H1 (cell line): ENCODE data around the gene ERC1. TPM values are rescaled to one million over a fixed set of nuclear protein-coding genes. Genes with fewer than 3 reads are reported as not detected.

ENCODE experiments used
- CTCF ChIA-PET: fragments of 300-600 bp; sonication (Branson Sonifier 250); formaldehyde crosslinking; loops from one replicate; lab custom pipeline; 2021; ENCODE audit not compliant: partially characterized antibody; lab: Charles Lee
- POLR2A ChIA-PET: fragments of 300-600 bp; sonication (Branson Sonifier 250); formaldehyde crosslinking; loops from one replicate; lab custom pipeline; 2021; ENCODE audit warnings: inconsistent platforms; ENCODE audit not compliant: partially characterized antibody; lab: Charles Lee
- DNase-seq, 2 experiments: peaks; one replicate each; pipeline versions ENCODE4 v3.0.0 to v3.0.0-alpha.2; 2010 to 2022; ENCODE audit warnings: low spot score in 2 of 2, low read depth in 1 of 2, mixed read lengths in 1 of 2
- FAIRE-seq: peaks from 2 replicates; lab custom pipeline; 2011; peaks lifted over from hg19 to GRCh38; lab: Jason Lieb, UNC
- H2AFZ ChIP-seq: 2 replicates; pipeline ENCODE4 v1.8.1; 2012; ENCODE audit warnings: low read length, inconsistent platforms
- H2AK5ac ChIP-seq: 2 replicates; pipeline ENCODE4 v1.6.1; 2013; ENCODE audit warnings: low read depth, low read length
- H2BK120ac ChIP-seq: replicated peaks from 2 replicates; pipeline ENCODE3; 2013; ENCODE audit warnings: low read depth, low read length, inconsistent platforms
- H2BK12ac ChIP-seq: 2 replicates; pipeline ENCODE4 v1.6.1; 2013; ENCODE audit warnings: low read depth, low read length
- H2BK15ac ChIP-seq: 2 replicates; pipeline ENCODE4 v1.6.1; 2013; ENCODE audit warnings: low read length
- H2BK20ac ChIP-seq: 2 replicates; pipeline ENCODE4 v1.6.1; 2013; ENCODE audit warnings: low read length
- H2BK5ac ChIP-seq: 2 replicates; pipeline ENCODE4 v1.6.1; 2013; ENCODE audit warnings: low read depth, low read length
- H3K14ac ChIP-seq: 2 replicates; pipeline ENCODE4 v1.6.1; 2013; ENCODE audit warnings: inconsistent platforms; ENCODE audit not compliant: insufficient read length
- H3K18ac ChIP-seq: 2 replicates; pipeline ENCODE4 v1.6.1; 2013; ENCODE audit warnings: low read length; ENCODE audit errors: extremely low read depth
- H3K23ac ChIP-seq: 2 replicates; pipeline ENCODE4 v1.6.1; 2013; ENCODE audit warnings: inconsistent platforms; ENCODE audit not compliant: insufficient read length
- H3K23me2 ChIP-seq: 2 replicates; pipeline ENCODE4 v1.6.1; 2013; ENCODE audit warnings: low read depth, low read length
- H3K27ac ChIP-seq: 2 replicates; pipeline ENCODE4 v1.6.1; 2011; ENCODE audit warnings: low read depth, low read length, inconsistent platforms
- H3K27me3 ChIP-seq, 4 experiments: replicated peaks in 1 of 4; 1 replicate in 1 of 4; 2 replicates in 3 of 4; pipeline versions ENCODE4 v1.6.1 to v1.8.1; 2011 to 2013; ENCODE audit warnings: low read length in 3 of 4, mild to moderate bottlenecking in 3 of 4, inconsistent platforms in 2 of 4, mixed read lengths in 2 of 4, moderate library complexity in 1 of 4; ENCODE audit not compliant: control insufficient read depth in 3 of 4, insufficient read depth in 3 of 4; ENCODE audit errors: extremely low read depth in 1 of 4
- H3K36me3 ChIP-seq, 4 experiments: 2 replicates each; pipeline versions ENCODE4 v1.6.1 to v1.8.1; 2011 to 2013; ENCODE audit warnings: mild to moderate bottlenecking in 4 of 4, low read length in 3 of 4, moderate library complexity in 2 of 4, control low read depth in 1 of 4, inconsistent platforms in 1 of 4; ENCODE audit not compliant: insufficient read depth in 4 of 4, control insufficient read depth in 2 of 4
- H3K4ac ChIP-seq: replicated peaks from 2 replicates; pipeline ENCODE3; 2013; ENCODE audit warnings: low read length, low read depth, mixed read lengths, inconsistent platforms; ENCODE audit not compliant: insufficient read length
- H3K4me1 ChIP-seq, 4 experiments: replicated peaks in 1 of 4; 1 replicate in 1 of 4; 2 replicates in 3 of 4; pipeline versions ENCODE4 v1.6.1 to v1.8.1; 2011 to 2013; ENCODE audit warnings: low read length in 3 of 4, inconsistent platforms in 2 of 4, mixed read lengths in 1 of 4; ENCODE audit not compliant: insufficient read depth in 4 of 4, control insufficient read depth in 3 of 4
- H3K4me2 ChIP-seq, 2 experiments: 2 replicates each; pipeline versions ENCODE4 v1.6.1 to v1.8.1; 2011 to 2013; ENCODE audit warnings: low read depth in 2 of 2, low read length in 2 of 2, control low read depth in 1 of 2, inconsistent platforms in 1 of 2, mild to moderate bottlenecking in 1 of 2; ENCODE audit not compliant: insufficient read depth in 1 of 2
- H3K4me3 ChIP-seq, 4 experiments: fragments of 200-600, 300-600 bp in 1 of 4; sonication (generic), shearing (Covaris generic), sonication (Bioruptor Twin) in 1 of 4; 2 replicates each; pipeline versions ENCODE4 v1.5.1 to v1.8.1; 2011 to 2016; ENCODE audit warnings: low read length in 4 of 4, low read depth in 3 of 4, control low read depth in 2 of 4, inconsistent platforms in 2 of 4, mild to moderate bottlenecking in 2 of 4, mixed read lengths in 1 of 4, moderate library complexity in 1 of 4; ENCODE audit not compliant: insufficient read depth in 2 of 4; ENCODE audit errors: extremely low read depth in 1 of 4
- H3K56ac ChIP-seq: replicated peaks from 2 replicates; pipeline ENCODE3; 2013; ENCODE audit warnings: low read depth, mild to moderate bottlenecking, mixed read lengths, low read length, inconsistent platforms; ENCODE audit not compliant: insufficient read length
- H3K79me1 ChIP-seq: 2 replicates; pipeline ENCODE4 v1.6.1; 2013; ENCODE audit warnings: low read depth, low read length, control low read depth
- H3K79me2 ChIP-seq, 2 experiments: 2 replicates each; pipeline versions ENCODE4 v1.6.1 to v1.8.1; 2012 to 2013; ENCODE audit warnings: low read length in 2 of 2, mild to moderate bottlenecking in 2 of 2, inconsistent platforms in 1 of 2; ENCODE audit not compliant: insufficient read depth in 2 of 2, control insufficient read depth in 1 of 2
- H3K9ac ChIP-seq, 4 experiments: replicated peaks in 1 of 4; 1 replicate in 1 of 4; 2 replicates in 3 of 4; pipeline versions ENCODE4 v1.6.1 to v1.8.1; 2011 to 2013; ENCODE audit warnings: low read depth in 3 of 4, low read length in 3 of 4, control low read depth in 2 of 4, mild to moderate bottlenecking in 2 of 4, moderate library complexity in 2 of 4, inconsistent platforms in 1 of 4; ENCODE audit errors: extremely low read depth in 1 of 4
- H3K9me3 ChIP-seq, 2 experiments: 2 replicates each; pipeline versions ENCODE4 v1.6.1 to v1.8.1; 2012 to 2013; ENCODE audit warnings: mild to moderate bottlenecking in 2 of 2, moderate library complexity in 2 of 2, control low read depth in 1 of 2, inconsistent platforms in 1 of 2, low read depth in 1 of 2, low read length in 1 of 2, mixed read lengths in 1 of 2; ENCODE audit not compliant: insufficient read depth in 2 of 2
- H4K20me1 ChIP-seq, 2 experiments: replicated peaks in 1 of 2; 2 replicates each; pipeline versions ENCODE3 to v1.8.1; 2011 to 2013; ENCODE audit warnings: inconsistent platforms in 2 of 2, low read length in 2 of 2, mild to moderate bottlenecking in 1 of 2; ENCODE audit not compliant: insufficient read depth in 2 of 2, control insufficient read depth in 1 of 2
- H4K5ac ChIP-seq: 2 replicates; pipeline ENCODE4 v1.6.1; 2013; ENCODE audit warnings: low read length, low read depth, mixed read lengths, inconsistent platforms; ENCODE audit not compliant: insufficient read length
- H4K8ac ChIP-seq: 2 replicates; pipeline ENCODE4 v1.8.0; 2013; ENCODE audit warnings: mild to moderate bottlenecking, moderate library complexity, low read length, inconsistent platforms; ENCODE audit not compliant: insufficient read depth; ENCODE audit errors: extremely low read depth
- H4K91ac ChIP-seq: replicated peaks from 2 replicates; pipeline ENCODE3; 2013; ENCODE audit warnings: low read length, mixed read lengths, inconsistent platforms; ENCODE audit not compliant: insufficient read length
- BACH1 ChIP-seq: IDR thresholded peaks from 2 replicates; pipeline ENCODE4 v1.6.1; 2012; ENCODE audit warnings: low read length, improper control_type of control experiment
- BCL11A ChIP-seq, 2 experiments: IDR thresholded peaks; one replicate each; pipeline ENCODE4 v1.6.1; 2011; ENCODE audit warnings: low read depth in 2 of 2, low read length in 2 of 2, mild to moderate bottlenecking in 2 of 2
- CHD1 ChIP-seq: IDR thresholded peaks from 2 replicates; pipeline ENCODE4 v1.6.1; 2012; ENCODE audit warnings: low read depth, low read length, improper control_type of control experiment
- EP300 ChIP-seq, 2 experiments: IDR thresholded peaks; 1 replicate in 1 of 2; 2 replicates in 1 of 2; pipeline ENCODE4 v1.6.1; 2011 to 2012; ENCODE audit warnings: low read depth in 2 of 2, low read length in 2 of 2, mild to moderate bottlenecking in 2 of 2, borderline replicate concordance in 1 of 2, inconsistent platforms in 1 of 2, moderate library complexity in 1 of 2
- FOSL1 ChIP-seq: IDR thresholded peaks from 2 replicates; pipeline ENCODE4 v1.6.1; 2011; ENCODE audit warnings: mild to moderate bottlenecking, low read depth, low read length, moderate library complexity; ENCODE audit not compliant: insufficient read depth
- HDAC6 ChIP-seq: IDR thresholded peaks from one replicate; pipeline ENCODE4 v1.7.1; 2012; ENCODE audit warnings: low read depth, mild to moderate bottlenecking, inconsistent platforms, low read length, moderate library complexity
- NANOG ChIP-seq: IDR thresholded peaks from 2 replicates; pipeline ENCODE4 v1.6.1; 2011; ENCODE audit warnings: low read length, low read depth, mild to moderate bottlenecking, inconsistent platforms; ENCODE audit not compliant: insufficient read depth, poor library complexity, severe bottlenecking
- PHF8 ChIP-seq: fragments of 200-600 bp; sonication (generic); conservative IDR thresholded peaks from 2 replicates; pipeline ENCODE4 v1.7.1; 2012; ENCODE audit warnings: low read depth, mild to moderate bottlenecking, inconsistent platforms, low read length, moderate library complexity
- POU5F1 ChIP-seq: IDR thresholded peaks from 2 replicates; pipeline ENCODE4 v1.6.1; 2011; ENCODE audit warnings: low read depth, mild to moderate bottlenecking, low read length, moderate library complexity
- RBBP5 ChIP-seq: IDR thresholded peaks from 2 replicates; pipeline ENCODE4 v1.7.1; 2012; ENCODE audit warnings: low read depth, mild to moderate bottlenecking, inconsistent platforms, low read length, moderate library complexity, borderline replicate concordance
- RXRA ChIP-seq: IDR thresholded peaks from 2 replicates; pipeline ENCODE4 v1.6.1; 2011; ENCODE audit warnings: low read depth, mild to moderate bottlenecking, low read length, moderate library complexity; ENCODE audit not compliant: insufficient read depth
- YY1 ChIP-seq: IDR thresholded peaks from 2 replicates; pipeline ENCODE4 v1.6.1; 2011; ENCODE audit warnings: low read depth, mild to moderate bottlenecking, low read length
- ZNF274 ChIP-seq: IDR thresholded peaks from 2 replicates; pipeline ENCODE4 v1.7.0; 2012; ENCODE audit warnings: low read length, borderline replicate concordance; ENCODE audit errors: extremely low read depth
- WGBS, 2 experiments: shearing (Covaris generic) in 1 of 2; methylation state at CpG; one replicate each; pipeline versions ENCODE4 v1.1.6 to v1.1.7; 2013 to 2015; ENCODE audit warnings: low lambda C conversion rate in 2 of 2, mixed read lengths in 2 of 2, inconsistent platforms in 1 of 2, low coverage in 1 of 2, missing lambda C conversion rate in 1 of 2; ENCODE audit not compliant: insufficient replicate concordance in 2 of 2, insufficient coverage in 1 of 2, insufficient read length in 1 of 2; ENCODE audit errors: extremely low coverage in 1 of 2, missing lambda C conversion rate in 1 of 2; 5-methylcytosine and 5-hydroxymethylcytosine counted together
- polyA plus RNA-seq, 7 experiments: library from polyadenylated mRNA; depleted of rRNA in 3 of 7; stranded (reverse) in 5 of 7; unstranded in 2 of 7; fragments of >200 nt in 5 of 7; fragments of 200-250 nt in 2 of 7; gene quantifications; 1 replicate in 5 of 7; 2 replicates in 1 of 7; 4 replicates in 1 of 7; pipeline versions ENCODE4 v1.2.1 to v1.2.3, GENCODE V29; 2011 to 2013; ENCODE audit warnings: missing spikeins in 2 of 7, mixed read lengths in 2 of 7
- total RNA-seq: library from RNA; stranded (reverse); fragmentation: NEBNext Ultra II Directional; extraction: Animal tissue kit (Norgen Biotek cat#: 25700); gene quantifications from 2 replicates; pipeline ENCODE4 v1.2.1, GENCODE V29; 2021
- TF ChIP-seq, protein P1 (sequence below): IDR thresholded peaks from 2 replicates; pipeline ENCODE4 v1.6.1; 2011; ENCODE audit warnings: low read depth, mild to moderate bottlenecking, low read length; ENCODE audit not compliant: insufficient read depth

The ERC1 gene
- total and polyA plus RNA-seq, 2 of the 8 experiments (the other 6 are each of a cell fraction or from before 2014, with no cell fraction given): 7.8 to 45.7 TPM

DNA sequence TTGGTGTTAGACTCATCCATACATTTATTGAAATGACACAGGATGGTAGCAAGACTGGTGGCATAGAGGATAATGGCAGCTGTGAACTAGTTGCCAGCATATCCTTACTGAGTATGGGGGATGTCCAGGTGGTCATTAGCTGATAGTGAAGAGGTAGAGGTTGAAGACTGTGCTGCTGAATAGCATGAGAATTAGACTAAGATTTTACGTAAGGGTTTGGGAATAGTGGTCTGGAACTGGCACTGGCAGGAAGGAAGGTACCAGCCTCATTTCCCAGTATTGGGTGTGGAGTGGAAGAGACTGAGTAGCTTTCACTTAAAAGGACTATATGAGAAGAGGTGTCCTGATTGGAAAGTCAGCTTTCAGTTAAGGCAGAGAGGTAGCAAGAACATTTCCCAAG lies 6.5 kb downstream of the ERC1 start:
- no peaks in the 10 kb centered on the region for H3K27me3 ChIP-seq
- no peak overlapping the region for H2BK20ac ChIP-seq
- no peak overlapping the region for H2BK5ac ChIP-seq
- H3K4me1 ChIP-seq: peaks cover 0 to under 1% (median under 1%) of the 10 kb centered on the region in 4 experiments; a peak in 2 of 7 replicates
- H3K79me2 ChIP-seq: peaks cover 0 to 64% of the 10 kb centered on the region in 2 experiments; a peak in 3 of 4 replicates
- no peak overlapping the region for H3K56ac ChIP-seq
- FAIRE-seq (no peak), DNase-seq (no peak)
- H3K4me3 ChIP-seq: no peak overlapping the region
- H3K9me3 ChIP-seq: no peaks in the 10 kb centered on the region
- WGBS, 2 experiments: 90% methylated on average over 1 of the region's 1 CpG; no CpG with 5 or more reads in 1 of the 2 experiments
- no peak overlapping the region for H3K4me2 ChIP-seq
- H2BK120ac ChIP-seq: no peak overlapping the region
- CTCF ChIA-PET: interaction anchor here (0.7 kb wide), 1 partner anchor 95 kb away, joined by 3 read pairs; no protein-coding TSS in a partner anchor
- no peaks in the 10 kb centered on the region for H3K36me3 ChIP-seq
- no peak overlapping the region for H2BK15ac ChIP-seq
- no peak overlapping the region for H4K91ac ChIP-seq
- H3K23ac ChIP-seq: no peak overlapping the region
- H2BK12ac ChIP-seq: no peak overlapping the region
- H3K9ac ChIP-seq: no peak overlapping the region
- H4K5ac ChIP-seq: no peak overlapping the region
- no peak overlapping the region for H4K8ac ChIP-seq
- no peak overlapping the region for H2AFZ ChIP-seq
- H3K4ac ChIP-seq: no peak overlapping the region
- H3K79me1 ChIP-seq: peaks cover 7% of the 10 kb centered on the region; the same call in 1 of the 2 replicates
- no peaks in the 10 kb centered on the region for H3K23me2 ChIP-seq
- POLR2A ChIA-PET: no interaction called here
- no peak overlapping the region for H3K14ac ChIP-seq
- H2AK5ac ChIP-seq: no peak overlapping the region
- H3K18ac ChIP-seq: no peak overlapping the region
- H3K27ac ChIP-seq: no peak overlapping the region
- peaks cover 2 to 3% of the 10 kb centered on the region in 2 experiments for H4K20me1 ChIP-seq
- TF ChIP-seq PHF8 (no peak), YY1 (no peak), EP300 (IDR thresholded peaks at IDR 0.05; ENCODE audit: borderline replicate concordance in 1 of 2, low read depth in 2 of 2, low read length in 2 of 2) (no peak), BACH1 (no peak), POU5F1 (no peak), NANOG (no peak), FOSL1 (no peak), ZNF274 (no peak), RBBP5 (no peak), BCL11A (IDR thresholded peaks at IDR 0.05; ENCODE audit: low read depth in 2 of 2, low read length in 2 of 2) (no peak), HDAC6 (no peak), CHD1 (no peak), RXRA (no peak)
- TF ChIP-seq, protein P1, sequence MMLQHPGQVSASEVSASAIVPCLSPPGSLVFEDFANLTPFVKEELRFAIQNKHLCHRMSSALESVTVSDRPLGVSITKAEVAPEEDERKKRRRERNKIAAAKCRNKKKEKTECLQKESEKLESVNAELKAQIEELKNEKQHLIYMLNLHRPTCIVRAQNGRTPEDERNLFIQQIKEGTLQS: no peak
